Nucleus accumbens (tissue), 56 donors: ENCODE measurements around the gene STMN3.

Experiments
- DNase-seq, 56 donors: peaks; one replicate each; lab custom pipeline; 2025; lab: John Stamatoyannopoulos, UW

Gene STMN3

DNA sequence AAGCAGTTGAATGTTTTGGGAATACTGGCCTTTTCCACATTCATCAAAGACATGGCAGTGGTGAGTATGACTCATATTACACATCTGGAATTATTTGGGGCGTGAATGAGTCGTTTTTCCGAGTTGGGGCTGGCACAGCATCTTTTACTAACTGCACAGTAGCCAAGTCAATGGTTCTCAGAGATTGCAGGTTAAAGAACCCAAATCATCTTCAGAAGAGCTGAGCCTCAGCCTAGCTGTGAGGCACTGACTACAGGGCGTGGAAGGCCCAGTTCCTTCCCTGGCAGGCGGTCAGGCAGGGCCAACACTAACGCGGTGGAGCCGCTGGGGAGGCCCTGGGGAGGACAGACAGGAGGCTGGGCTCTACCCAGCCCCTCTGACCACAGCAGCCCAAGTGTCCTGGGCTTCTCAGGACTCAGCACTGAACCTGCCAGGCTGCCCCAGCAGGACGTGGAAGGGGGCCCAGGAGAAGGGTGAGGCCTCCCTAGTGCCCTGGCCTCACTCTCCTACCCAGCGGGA, 59.1 kb downstream of the STMN3 start:
- no peak for DNase-seq

DNA sequence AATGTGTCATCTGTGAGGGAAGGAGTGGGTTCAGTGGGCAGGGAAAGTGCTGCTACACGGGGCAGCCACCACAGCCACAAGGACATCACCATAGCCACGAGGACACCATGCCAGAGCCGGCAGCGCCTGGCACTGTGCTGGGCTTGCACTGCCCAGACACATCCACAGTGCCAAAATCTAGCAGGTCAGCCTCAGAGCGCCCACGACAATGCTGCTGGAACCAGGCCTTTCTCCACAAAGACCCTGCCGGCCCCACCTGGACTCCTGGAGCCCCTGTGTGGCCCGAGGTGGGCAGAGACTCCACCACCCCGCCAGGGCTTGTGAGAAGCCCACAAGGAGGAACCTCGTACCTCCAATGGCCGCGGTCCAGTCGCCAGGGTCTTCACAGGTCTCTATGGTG, 60.6 kb downstream of the STMN3 start:
- DNase-seq: peak in 4 of 56 donors; percentile 8 to 32 (median 12)

DNA sequence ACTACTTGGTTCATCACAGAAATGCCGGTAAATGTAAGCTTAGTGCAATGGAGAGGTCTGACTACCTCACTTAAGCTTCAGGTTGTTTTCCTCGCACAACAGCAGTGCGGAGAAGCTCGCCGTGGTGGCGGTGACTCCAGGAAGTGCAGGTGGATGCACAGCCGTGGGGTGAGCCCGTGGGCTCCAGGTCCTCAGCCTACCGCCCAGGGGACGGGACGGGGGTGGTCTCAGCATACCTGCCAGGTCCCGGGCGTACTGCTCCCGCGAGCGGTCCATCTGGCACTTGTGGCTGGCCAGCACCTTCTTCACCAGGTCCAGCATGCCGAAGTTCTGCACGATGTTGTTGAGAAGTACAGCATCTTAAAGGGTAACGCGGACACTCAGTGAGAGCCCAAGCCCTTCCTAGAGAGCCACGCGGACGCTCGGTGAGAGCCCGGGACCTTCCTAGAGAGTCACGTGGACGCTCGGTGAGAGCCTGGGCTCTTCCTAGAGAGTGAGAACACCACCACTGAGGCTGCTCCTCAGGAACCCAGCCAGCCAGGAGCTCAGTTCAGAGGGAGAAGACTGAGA, 61.4 kb downstream of the STMN3 start:
- DNase-seq: no peak

DNA sequence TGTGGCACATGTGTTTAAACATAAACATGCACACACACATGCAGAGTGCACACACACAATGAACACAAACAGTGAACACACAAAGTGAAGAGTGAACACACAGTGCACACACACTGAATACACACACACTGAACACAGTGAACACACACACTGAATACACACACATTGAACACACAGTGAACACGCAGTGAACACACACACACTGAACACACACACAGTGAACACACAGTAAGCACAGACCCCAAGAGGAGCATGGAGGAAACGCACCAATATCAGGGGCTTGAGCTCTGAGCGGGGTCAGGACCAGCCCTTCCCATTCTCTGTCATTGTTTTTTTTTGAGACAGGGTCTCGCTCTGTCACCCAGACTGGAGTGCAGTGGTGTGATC, 62.1 kb downstream of the STMN3 start:
- no peak for DNase-seq

DNA sequence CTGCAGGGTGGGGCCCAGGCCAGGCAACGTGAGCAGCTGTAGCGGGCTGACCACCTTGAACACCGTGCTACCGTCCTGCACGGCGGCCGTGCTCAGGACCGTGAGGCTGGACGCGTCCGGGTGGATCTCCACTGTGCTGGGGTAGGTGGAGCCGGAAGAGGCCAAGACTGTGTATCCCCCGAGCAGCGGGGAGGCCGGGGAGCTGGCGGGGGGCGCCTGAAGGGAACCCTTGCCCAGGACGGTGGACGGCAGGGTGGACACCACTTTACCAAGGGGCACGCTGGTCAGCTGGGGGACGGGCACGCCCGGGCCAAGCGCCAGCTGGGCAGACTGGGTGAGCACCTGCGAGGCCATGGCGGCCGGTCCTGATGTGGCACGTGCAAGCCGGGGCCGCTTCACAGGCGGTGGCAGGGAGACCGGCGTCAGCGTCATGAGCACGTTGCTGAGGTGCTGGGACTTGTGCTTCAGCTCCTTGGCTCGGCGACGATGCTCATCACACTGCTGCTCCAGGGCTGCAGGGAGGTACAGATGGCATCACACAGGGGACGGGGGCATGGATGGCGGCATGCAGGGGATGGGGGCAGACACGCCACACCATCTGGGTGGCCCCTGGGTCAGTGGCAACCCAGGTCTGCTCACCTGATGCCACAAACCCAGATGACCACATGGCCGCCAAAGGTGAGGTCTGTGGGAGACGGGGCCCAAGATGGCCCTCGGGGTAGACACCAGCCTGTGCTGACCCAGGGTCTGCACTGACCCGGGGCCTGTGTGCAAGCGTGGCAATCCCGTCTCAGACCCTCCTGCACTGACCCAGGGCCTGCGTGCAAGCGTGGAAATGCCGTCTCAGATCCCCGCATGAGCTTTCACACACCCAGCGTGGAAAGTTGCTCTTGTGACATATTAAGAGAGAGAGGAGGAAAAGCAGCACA, 62.7 kb downstream of the STMN3 start:
- no peak for DNase-seq
